HG03378 (cell line): ENCODE measurements around the gene SLC49A3.
"Not testable (repeated sequence)": the region's sequence is repeated elsewhere in the genome, so short reads cannot be mapped to it uniquely, and the experiment has no call there.

Source experiments
- ATAC-seq: cut with Tn5 transposase; IDR thresholded peaks from one replicate; pipeline ENCODE4 v1.9.1; 2021; ENCODE audit warnings: mild to moderate bottlenecking, moderate library complexity; ENCODE audit not compliant: unreplicated experiment

Gene SLC49A3

DNA sequence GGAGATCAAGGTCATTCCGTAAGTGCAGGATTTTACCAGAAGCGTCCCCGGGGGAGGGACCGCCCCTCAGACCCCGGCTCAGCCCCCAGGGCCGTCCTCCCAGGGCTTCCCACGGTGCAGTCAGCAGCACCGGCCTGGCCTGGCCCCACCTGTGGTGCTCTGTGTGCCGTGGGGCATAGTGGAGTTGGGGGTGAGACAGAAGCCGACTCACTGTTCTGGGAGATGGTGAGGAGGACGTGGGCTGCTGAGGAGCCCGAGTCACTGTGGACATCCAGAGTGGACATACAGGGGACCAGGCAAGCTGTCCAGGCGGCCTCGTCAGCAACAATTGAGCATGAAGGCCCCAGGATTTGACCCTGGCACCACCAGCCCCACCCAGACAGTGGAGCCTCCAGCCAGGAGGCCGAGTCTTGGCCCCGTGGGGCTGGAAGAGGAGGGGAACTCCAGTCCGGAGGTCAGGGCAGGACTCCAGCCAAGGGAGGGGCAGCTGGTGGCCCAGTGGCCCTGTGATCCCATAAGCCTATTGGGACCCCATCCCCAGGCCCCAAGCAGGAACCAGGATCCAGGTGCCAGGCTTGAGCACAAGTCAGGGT is 34.0 kb downstream of the SLC49A3 start:
- ATAC-seq, result no peak

DNA sequence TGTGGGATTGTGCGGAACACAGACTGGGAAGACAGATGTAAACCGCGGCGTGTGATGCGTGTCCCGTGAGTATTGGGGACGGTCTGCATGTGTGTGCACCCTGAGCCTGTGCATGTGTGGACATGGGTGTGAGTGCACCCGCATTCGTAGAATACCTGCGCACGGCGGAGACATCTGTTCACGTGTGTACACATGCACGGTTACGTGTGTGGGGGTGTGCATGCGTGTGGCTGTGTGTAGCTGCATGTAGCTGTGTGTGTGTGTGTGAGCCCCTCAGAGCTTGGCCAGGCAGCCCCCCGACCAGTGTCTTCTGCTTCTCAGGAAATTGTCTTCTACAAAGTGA is 34.5 kb downstream of the SLC49A3 start:
- no peak for ATAC-seq

DNA sequence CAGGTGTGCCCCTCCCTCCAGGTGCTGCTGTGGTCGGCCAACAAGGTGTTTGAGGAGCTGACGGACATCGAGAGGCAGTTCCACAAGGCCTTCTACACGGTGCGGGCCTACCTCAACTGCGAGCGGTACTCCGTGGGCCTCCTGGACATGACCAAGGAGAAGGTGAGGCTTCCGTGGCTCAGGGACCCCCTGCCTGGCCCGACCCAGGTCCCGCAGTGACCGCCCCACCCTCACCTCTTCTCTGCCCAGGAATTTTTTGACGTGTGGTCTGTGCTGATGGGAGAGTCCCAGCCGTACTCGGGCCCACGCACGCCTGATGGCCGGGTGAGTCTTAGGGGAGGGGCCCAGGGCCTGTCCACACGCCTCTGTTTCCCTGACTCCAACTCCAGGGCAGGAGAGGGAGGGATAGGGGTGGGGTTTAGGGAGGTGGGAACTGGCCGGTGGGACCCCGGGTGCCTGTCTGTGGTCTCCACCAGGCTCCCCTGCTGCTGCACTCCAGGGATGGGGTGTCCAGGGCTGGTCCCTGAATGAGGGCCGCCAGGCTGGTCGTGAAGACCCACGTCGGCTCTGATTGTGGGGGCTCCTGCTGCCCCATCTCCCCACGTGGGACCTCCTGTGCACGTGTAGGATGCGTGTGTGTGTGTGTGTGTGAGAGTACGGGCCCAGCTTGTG is 35.0 kb downstream of the SLC49A3 start:
- ATAC-seq, result no peak

DNA sequence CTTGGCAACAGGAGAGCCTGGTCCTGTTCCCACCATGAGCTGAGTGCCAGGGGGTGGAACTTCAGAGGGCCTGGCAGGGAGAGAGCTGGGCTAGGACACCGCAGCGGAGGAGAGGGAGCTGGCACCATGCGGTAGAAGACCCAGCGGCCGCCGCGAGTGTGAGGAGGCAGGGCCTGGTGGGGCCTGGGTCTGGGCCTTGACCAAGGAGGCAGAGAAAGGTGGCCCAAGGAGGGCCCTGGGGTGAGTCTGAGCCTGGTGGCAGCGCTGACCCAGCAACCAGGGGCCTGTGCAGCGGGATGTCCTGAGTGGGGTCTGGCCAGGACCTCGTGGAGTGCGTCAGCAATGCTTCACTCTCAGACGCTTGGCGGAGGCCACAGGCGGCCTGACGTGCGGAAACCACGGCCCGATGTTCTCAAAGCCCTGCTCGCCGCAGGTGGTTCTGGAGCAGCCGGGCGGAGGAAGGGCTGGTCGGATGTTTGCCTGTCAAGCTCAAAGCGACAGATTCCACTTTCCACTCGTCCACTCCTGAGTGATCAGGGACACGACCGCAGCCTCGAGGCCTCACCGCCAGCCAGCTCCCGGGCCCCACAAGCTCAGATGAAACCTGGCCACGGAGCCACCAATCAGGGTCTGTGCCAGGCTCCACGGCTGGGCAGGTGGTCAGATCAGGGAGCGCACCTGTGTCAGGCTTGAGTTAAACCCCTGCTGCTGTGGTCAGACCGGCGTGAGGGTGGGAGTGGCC is 35.7 kb downstream of the SLC49A3 start:
- ATAC-seq, result no peak

DNA sequence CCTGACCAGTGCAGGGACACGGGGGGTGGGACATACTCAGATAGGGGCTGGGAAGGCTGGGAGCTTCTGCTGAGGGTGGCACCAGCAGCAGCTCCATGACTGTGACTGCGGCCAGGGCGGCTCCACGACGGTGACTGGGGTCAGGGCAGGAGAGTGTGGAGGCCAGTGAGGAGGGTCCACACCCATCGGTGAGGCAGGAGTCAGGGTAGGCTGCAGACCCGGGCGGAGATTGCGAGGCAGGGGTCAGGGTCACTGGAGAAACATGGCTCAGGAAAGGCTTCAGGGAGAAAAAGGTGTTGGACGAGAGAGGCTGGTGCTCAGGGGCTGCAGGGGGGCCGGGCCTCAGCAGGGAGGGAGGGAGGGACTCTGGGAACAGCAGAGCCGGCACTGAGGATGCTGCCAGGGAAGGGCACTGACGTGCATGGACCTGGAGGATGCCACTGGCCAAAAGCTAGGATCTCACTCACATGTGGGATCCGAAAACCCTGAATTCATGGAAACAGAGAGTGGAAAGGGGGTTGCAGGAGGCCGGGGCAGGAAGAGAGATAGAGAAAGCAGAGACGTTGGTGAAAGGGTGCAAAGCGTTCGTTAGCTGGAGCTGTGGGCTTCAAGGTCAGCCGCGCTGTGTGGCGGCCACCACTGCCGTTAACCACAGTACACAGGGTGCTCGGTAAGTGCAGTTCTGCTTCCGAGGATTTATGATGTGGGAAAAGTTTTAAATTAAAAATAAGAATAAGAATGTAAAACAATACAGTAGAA is 36.9 kb downstream of the SLC49A3 start:
- no peak for ATAC-seq

DNA sequence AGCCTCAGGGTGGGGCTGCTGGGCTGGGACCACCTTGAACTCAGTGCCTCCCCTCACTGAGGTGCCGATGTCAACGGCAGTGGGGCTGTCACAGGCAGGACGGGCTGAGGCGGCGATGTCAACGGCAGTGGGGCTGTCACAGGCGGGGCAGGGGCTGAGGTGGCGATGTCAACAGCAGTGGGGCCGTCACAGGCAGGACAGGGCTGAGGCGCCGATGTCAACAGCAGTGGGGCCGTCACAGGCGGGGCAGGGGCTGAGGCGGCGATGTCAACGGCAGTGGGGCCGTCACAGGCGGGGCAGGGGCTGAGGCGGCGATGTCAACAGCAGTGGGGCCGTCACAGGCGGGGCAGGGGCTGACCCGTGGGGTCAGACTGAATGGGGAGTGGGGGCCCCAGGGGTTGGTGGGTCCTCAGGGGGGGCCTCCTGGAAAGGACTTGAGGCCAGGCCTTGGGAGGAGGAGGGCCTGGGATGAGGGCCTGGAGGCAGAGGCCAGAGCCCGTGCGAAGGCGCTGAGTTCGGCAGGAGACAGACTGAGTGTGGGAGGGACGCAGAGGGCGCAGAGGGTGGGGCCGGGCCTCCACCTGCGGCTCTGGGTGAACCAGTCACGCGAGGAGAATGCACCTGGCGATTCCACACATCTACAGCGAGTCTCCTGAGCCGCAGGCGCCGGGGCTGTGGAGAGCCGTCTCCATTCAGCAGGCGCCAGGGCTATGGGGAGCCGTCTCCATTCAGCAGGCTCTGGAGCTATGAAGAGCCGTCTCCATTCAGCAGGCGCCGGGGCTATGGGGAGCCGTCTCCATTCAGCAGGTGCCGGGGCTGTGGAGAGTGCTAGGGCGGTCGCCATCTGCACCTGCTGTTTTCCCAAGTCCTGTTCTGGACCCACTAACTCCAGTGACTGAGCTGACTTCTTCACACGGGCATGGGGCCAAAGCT is 37.7 kb downstream of the SLC49A3 start:
- ATAC-seq, result no peak

DNA sequence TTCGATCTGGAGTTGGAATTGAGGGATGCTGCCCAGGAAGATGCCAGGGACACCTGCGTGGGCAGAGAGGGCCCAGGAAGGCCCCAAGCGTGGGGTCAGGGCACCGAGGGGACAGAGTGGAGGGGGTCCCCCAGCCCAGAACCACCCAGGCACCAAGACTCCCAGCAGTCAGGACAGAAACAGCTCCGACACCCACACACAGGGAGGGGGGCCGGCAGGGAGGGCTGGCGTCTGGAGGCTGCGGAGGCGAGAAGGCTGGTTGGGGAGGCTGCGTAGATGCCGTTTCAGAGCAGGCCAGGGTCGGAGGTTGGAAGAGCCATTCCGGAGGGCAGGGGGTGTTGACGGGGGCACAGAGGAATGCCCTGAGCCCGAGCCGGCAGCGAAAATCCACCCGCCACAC is 38.5 kb downstream of the SLC49A3 start:
- no peak for ATAC-seq

DNA sequence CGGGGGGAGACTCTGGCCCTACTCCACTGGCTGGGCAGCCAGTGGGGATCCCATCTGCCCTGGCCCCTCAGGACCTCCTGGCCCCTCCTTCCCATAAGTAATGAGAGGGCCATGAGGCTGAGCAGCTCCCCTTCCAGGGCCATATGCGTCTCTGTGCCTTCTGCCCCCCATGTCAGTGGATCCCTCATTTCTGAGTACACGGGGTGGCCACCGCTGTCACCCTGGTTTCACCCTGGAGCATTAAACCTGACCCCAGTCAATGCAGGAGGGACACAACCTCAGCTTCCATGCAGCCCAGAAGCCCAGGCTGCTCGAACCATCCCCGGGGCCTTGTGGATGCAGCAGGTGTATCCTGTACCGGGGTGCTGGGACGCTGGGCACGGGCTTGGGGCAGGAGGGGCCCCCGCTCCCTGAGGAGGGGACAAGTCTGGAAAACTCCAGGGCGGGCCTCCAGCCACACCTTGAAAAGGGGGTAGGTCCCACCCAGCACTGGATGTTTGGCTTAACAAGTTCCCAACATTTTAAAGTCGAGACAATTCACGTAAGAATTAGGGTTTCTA is 39.1 kb downstream of the SLC49A3 start:
- no peak for ATAC-seq

DNA sequence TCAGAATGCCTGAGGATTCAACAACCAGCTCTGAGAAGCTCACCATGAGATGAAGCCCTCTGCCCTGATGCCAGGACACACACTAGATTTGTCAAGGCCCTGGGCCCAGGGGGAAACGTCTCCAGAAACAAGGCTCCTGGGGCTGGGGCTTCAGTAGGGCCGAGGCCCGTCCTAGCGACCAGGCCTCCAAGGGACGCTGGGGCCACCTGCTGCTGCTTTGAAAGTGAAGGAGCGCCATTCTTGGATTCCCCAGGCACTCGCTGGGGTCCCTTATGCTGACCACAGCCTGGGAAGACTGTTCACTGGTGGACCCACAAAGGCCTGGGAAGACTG is 39.7 kb downstream of the SLC49A3 start:
- no peak for ATAC-seq

DNA sequence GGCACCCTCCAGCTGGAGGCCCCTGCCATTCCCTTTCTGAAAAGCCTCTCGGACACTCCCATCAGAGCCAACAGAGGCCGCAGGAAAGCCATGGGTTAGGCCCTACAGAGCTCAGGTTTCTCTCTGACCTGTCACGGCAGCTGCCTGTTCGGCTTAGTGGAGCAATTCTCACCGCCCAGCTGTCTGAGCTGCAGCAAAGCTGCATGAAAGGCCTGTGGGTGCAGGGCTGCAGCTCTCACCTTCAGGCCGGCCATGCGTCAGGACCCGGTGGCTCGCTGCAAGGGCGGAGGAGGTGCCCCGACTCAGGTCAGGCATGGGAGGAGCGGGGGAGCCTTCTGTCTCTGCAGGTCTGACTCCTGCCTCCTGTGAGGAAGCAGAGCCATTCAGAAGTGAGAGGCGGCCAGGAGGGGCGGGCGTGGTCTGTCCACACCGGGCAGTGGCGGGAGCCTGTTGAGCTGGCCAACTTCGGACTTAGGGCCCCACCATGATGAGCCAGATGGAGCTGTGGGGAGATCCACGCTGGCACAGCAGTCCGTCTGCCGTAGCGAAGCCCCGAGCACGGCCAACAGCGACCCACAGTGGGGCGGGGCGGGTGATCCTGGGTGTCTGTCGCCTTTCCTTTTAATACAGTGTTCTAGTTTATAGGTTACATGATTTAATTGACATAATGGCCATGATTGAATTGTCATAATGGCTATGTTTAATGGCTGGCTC is 40.2 kb downstream of the SLC49A3 start:
- ATAC-seq, result no peak

DNA sequence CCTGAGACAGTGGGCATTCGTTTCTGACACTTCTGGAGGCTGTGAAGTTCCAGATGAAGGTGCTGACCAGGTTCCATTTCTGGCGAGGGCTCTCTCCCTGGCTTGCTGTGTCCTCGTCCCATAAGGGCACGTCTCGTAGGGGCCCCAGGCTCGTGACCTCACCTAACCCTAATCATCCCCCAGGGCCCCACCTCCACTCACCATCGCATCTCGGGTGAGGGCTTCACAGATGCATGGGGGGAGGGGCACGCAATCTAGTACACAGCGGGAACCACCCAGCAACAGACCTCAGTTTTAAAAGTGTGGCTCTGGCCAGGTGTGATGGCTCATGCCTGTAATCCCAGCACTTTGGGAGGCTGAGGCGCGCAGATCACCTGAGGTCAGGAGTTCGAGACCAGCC is 41.5 kb downstream of the SLC49A3 start:
- ATAC-seq, result no peak

DNA sequence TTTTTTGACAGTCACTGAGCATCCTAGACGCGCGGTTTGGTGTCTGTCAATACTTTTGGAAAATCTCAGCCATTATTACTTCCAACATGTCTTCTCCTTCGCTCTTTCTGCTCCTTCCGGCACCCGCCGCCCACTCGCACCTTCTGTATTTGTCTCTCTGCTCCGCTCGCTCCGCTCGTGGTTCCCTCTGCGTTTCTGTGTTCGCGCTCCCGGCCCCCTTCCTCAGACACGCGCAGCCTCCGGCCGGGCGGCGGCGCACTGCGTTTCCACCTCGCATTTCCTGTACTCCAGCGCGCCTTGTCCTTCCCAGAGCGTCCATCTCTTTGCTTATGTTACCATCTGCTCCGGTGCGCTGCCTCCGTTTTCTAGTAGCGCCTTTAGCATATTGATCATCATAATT is 42.5 kb downstream of the SLC49A3 start:
- ATAC-seq, result no peak

DNA sequence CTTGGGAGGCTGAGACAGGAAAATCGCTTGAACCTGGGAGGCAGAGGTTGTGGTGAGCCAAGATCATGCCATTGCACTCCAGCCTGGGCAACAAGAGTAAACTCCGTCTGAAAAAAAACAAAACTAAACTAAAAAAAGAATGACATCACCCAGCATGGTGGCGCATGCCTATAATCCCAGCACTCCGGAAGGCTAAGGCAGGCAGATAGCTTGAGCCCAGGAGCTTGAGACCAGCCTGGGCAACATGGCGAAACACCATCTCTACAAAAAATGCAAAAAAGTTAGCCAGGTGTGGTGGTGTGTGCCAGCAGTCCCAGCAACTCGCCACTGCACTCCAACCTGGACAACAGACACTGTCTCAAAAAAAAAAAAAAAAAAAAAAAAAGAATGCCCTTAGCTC is 46.6 kb downstream of the SLC49A3 start:
- not testable (repeated sequence) for ATAC-seq

DNA sequence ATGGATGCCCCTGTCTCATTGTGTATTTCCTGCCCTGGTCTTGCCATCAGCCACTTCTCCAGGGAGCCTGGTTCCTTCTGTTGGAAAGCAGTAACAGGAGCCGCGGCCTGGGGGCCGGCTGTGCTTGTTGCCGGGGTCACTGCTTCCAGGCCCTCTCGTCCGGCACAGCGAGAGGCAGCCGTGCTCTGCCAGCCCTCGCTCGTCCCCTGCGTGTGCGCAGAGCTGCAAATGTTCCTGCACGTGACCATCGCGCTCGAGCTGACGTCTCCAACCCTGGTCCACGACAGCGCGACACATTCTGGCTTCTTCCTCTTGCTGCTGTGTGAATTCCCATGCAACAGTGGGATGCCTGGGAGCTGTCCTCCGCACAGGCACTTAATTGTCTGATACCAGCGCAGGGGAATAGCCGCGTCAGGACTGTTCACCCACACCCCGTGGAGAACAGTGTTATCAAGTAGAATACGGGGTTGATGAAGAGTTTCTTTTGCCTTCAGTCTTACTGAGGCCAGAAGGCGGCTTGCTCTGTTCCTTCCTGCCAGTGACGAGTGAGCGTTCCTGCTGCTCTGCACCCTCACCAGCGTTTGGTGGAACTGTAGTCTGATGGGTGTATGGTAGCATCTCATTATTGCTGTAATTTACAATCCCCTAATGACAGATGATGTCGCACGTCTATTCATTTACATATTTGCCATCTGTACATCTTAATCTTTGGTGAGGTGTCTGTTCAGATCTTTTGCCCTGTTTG is 51.2 kb downstream of the SLC49A3 start:
- no peak for ATAC-seq

DNA sequence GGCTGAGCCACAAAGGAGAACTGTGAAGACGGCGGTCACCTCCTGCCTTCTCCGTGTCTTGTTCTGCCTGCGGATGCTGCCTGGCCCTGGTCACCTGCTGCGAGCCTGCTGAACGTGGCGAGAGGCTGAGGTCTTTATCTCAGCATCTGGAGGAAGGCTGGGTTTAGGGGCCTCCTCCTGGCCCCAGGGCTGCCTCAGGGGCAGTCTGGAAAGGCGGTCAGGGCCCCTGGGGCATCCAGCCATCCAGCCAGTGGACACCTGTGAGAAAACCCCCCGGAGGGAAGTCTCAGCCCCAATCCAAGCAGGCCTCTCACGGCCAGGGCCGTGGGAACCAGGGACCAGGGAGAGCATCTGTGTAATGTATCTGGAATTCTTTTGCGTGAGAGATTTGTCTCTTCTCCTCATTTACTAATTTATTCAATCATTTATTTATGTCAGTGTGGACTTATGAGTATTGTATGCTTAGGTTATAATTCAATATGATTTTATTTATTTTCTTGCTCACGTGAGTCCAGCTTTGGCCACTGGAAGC is 52.3 kb downstream of the SLC49A3 start:
- no peak for ATAC-seq

DNA sequence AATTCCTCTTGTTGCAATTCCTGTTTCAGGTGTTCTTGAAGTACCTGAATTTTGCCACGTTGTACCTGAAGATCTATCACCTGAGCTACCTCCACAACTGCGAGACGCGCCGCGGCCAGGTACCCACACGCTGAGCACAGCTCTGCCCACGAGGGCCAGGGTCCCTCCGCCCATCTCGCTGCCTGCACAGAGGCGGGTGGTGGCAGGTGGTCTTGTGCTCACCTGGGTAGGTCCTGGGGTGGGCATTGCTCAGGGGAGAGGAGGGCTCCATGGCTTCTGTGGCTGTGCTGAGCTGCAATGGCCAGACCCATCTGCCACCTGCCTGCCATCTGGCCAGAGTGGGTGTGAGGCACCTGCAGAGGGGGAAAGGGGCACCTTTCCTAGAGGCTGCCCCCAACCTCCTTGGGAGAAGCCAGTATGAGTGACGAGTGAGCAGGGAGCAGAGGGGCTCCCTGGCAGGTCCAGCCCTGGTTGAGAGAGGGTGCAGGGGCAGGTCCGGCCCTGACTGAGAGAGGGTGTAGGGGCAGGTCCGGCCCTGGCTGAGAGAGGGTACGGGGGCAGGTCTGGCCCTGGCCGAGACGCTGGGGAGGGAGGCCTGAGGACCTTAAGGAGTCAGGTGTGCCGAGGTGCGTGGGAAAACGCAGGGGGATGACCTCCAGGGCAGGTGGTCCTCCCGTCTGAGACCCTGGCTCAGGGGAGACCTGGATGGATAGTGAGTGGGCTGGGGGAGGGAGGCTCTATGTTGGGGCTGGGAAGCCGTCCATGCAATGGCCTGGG is 52.9 kb downstream of the SLC49A3 start:
- ATAC-seq, result no peak

DNA sequence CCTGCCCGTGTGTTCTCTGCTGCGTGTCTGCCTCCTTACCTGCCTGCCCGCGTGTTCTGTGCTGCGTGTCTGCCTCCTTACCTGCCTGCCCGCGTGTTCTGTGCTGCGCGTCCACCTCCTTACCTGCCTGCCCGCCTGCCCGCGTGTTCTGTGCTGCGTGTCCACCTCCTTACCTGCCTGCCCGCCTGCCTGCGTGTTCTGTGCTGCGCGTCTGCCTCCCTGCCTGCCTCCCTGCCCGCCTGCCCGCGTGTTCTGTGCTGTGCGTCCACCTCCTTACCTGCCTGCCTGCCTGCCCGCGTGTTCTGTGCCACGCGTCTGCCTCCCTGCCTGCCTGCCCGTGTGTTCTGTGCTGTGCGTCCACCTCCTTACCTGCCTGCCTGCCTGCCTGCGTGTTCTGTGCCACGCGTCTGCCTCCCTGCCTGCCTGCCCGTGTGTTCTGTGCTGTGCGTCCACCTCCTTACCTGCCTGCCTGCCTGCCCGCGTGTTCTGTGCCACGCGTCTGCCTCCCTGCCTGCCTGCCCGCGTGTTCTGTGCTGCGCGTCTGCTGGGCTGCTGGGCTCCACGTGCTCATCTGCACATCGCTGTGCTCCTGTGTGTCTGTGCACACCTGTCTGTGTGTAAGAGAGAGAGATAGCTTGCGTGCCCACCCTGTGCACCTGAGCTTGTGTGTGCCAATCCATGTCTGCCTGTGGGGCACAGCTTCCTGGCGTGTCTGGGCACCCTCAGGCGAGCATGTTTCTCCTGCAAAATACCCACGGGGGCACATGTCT is 53.7 kb downstream of the SLC49A3 start:
- ATAC-seq, result not testable (repeated sequence)
